Activated CD8-positive, alpha-beta memory T cell treated with anti-CD3 and anti-CD28 coated beads for 24 hours (primary cell): ENCODE measurements around the gene PRKAG1.

ENCODE experiments used
- DNase-seq: peaks from one replicate; pipeline ENCODE4 v3.0.0-alpha.2; 2020

The PRKAG1 gene

GRCh38 chr12:49030714-49031572 is 12.4 kb upstream of the PRKAG1 start:
- DNase-seq = no peak

GRCh38 chr12:49030119-49030518 is 11.5 kb upstream of the PRKAG1 start:
- DNase-seq = peak; percentile 54

DNA sequence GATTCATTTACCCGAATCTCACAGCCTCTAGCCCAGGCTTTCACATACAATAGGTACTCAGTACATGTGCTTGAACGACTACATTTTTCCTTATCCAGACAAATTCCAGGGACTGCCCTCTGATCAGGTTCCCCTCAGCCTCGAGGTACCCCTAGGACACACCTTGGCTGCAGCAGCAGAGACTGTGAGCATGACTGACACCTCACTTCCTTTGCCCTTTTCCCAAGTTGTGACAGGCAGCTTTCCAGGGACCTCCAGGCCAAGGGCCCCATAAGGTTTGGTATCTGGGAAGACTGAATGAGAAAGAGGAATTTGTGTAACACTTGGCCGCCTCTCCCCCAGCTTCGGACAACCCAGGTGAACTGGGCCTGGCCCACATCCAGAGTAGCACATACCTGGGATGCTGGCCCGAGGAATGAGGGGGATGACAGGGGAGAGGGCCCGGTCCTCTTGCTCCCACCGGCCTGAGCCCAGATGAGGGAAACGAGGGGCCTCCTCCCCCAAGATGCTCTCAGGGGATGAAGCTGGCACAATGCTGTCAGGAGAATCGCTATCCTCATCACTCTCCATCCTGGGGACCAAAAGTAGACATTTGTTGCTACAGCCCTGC is 10.2 kb upstream of the PRKAG1 start:
- no peak for DNase-seq

- DNase-seq = no peak
These were observed 9.4 kb upstream of the PRKAG1 start for GRCh38 chr12:49027846-49028555.

DNA sequence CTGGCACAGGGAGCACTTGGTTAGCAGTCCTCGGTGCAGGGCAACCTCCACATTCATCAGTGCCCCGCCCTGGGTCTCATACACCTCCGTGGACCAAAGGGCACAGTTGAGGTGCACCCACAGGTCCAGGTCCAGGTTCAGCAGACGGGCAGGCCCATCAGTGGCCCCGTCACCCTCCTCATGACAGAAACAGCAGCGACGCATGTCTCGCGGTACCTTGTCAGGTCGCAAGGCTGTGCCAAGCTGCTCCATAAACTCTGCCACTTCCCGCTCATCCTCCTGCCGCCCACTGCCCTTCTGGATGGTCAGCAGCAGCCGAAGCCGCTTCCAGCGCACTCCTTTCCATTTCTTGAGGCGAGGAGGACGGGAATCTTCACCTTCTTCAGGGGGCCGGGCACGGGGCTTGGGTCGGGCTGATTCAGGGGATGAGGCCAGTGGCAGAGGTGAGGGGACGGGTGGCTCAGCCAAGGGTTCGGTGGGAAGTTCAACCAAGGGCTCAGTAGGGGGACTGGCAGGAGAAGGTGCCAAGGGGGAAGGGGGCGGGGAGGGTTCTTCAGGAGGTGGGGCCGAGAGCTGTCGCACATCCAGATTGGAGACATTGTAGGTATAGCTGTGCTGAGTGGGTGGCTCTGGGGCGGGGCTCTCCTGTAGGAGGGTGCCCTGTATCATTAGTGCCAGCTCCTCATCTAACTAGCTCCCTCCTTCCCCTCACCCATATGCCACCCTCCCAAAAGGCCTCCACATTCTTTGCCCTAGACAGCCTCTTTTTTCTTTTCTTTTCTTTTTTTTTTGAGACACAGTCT is 8.3 kb upstream of the PRKAG1 start:
- DNase-seq = no peak

DNA sequence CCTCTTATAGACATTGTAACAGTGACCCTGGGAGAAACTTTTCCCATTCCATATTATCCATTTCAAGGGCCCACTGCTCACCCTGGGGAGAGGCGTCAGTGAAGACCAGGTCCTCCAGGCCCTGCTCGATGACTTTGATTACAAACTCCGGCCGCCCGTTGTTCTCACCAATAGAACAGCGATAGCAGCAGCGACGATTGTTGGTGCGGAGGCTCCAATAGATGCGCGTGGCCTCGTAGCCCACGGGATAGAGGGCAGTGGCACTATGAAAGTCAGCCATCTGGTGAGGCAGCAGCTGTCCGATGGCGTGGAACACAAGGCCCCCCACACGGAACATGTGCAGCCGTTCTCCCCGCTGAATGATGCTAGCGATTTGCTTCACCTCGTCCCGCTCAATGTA is 7.5 kb upstream of the PRKAG1 start:
- no peak for DNase-seq

DNA sequence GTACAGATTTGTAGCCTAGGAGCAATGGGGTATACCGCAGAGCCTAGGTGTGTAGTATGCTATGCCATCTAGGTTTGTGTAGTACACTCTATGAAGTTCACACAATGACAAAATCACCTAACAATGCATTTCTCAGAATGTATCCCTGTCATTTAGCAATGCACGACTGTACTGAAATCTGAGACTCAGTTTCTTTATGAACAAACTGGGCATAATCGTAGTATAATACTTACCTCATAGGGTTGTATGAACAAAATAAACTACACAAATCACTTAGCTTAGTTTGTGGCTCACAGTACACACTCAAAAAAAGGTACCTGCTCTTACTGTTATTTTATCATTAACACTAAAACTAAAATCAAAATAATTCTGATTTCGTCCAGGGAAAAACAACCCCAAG is 6.9 kb upstream of the PRKAG1 start:
- DNase-seq = no peak

- no peak for DNase-seq
These were observed 6.0 kb upstream of the PRKAG1 start for GRCh38 chr12:49024543-49024942.

GRCh38 chr12:49023812-49024211 is 5.2 kb upstream of the PRKAG1 start:
- DNase-seq = no peak

DNA sequence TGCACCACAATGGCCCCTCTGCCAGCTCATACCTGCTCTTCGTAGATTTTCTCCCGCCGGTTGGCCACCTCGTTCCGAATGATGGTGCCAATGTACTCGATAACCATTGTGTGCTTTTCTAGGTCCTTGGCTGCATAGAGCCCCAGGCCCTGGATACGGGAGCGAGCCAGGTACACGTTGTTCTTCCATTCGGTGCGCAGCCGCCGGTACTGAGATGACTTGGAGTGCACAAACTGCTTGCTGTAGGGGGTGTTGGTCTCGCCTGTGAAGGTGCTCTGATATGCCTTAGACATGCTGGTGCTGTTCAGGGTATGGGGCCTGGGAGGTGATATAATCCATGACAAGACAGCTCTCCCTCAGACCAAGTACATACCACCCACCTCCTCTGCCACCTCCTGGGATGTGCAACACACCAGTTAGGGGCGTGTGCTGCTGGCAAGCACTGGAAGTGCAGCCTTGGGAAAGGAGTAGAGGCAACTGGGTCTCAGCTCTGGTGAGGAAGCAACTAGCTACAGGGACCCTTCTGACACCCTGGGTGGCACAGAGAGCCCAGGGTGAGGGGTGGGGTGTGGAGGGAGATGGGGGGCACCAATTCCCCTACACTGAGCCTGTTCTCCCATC is 4.1 kb upstream of the PRKAG1 start:
- no peak for DNase-seq

- DNase-seq = no peak
These were observed 2.8 kb upstream of the PRKAG1 start for GRCh38 chr12:49021292-49021915.

- DNase-seq = peak; percentile 56
These were observed 1.9 kb upstream of the PRKAG1 start for GRCh38 chr12:49020441-49020840.

- DNase-seq = peak; percentile 67
These were observed 1.1 kb upstream of the PRKAG1 start for GRCh38 chr12:49019443-49020324.

GRCh38 chr12:49019120-49019430 is 499 bp upstream of the PRKAG1 start:
- no peak for DNase-seq

DNA sequence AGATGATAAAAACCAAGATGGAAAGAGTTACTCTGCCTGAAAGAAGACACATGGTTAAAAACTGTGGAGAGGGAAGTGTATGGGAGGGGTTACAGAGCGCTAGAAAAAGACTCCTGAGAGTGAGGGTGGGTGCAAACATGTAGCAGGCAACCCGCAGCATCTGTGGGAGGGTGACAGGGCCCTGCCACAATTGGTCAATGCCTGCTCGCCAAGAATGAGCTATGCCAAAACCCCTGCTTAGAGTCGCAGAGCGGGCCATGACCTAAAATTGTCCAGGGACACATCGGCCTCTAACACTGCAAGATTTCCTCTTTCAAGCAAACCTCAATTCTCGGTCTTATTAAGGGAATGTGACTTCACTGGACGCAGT is 700 bp downstream of the PRKAG1 start:
- peak; percentile 75 for DNase-seq

- DNase-seq = no peak
These were observed 3.4 kb downstream of the PRKAG1 start for GRCh38 chr12:49015196-49015595.

DNA sequence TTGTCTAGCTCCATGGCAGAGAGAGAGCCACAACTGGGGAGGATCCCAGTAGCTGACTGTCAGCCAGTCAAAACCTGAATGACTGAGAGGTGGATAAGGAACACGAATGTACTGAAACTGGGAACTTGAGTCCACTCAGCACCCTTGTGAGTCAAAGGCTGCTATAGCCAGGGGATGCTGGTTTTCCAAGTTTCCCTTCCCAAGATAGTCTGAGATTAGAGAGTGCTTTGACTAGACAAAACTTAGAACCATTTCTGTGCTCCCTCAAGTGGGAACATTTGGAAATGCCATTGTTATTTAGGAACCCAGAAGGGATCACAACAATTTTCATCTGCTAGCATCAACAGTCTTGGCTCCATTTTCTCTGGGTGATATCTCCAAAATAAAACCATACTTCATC is 4.0 kb downstream of the PRKAG1 start:
- no peak for DNase-seq

DNA sequence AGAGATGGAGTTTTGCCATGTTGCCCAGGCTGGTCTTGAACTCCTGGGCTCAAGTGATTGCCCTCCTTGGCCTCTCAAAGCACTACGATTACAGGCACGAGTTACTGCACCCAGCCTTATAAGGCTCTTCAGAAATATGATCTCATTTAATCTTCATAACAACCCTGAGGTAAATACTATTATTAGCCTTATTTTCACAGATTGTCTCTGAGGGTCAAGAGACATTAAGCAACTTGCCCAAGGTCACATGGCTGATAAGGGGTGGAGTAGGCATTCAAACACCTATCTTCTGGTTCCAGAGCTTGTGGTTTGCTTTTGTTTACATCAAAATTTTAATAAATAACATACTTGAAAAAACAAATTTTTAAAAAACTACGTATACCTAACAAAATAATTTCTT is 5.1 kb downstream of the PRKAG1 start:
- no peak for DNase-seq

DNA sequence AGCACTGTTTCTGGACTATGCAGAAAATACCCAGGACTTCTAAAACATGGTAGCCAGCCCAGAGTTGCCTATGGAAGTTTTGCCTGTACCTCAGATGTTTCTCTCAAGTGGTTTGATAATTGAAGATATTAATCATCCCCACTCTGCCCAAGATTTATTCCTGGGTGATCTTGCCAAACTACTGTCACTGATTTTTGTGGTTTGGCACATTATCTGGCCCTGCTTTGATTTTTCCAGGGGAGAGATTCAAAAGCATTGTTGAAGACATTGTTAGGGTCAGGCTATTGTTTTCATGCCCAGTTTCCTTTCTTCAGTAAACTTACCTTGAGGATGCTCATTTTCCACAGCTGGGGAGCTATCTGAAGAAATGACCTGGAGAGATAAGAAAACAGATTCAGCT is 5.8 kb downstream of the PRKAG1 start:
- DNase-seq = no peak

DNA sequence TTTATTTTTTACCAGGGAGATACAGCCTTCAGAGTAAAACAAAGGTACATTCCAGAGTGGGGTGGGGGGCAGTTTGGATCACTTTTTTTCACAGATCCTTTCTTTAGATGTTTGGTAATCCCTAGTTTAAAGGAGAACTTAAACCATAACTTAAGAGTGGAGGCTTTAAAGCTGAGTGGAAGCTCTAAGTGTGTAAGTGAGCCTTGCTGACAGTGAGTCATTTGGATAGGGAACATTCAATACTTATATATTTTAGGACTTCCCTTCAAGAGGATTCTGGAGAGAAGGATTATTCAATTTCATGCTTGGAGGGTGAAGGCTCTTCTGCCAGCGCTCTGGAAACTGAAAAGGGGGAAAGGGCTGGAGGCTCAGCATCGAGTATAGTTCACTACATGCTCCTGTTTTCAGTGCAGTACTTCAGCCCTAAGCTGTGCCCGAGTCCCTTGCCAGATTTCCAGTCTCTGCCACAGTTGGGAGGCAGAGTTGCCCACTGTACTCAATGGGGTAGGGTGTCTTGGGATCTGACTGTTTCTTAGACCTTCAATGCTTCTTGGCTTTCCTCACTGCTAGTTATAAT is 8.4 kb downstream of the PRKAG1 start:
- DNase-seq = no peak

GRCh38 chr12:49008943-49009342 is 9.6 kb downstream of the PRKAG1 start:
- DNase-seq = no peak
